Stimulated activated CD4-positive, alpha-beta T cell treated with anti-CD3 and anti-CD28 coated beads, Interleukin-4, amount 100 ng/mL, for 1 hour (primary cell): ENCODE results near the gene LIN28B.
"Not testable (repeated sequence)": the region's sequence is repeated elsewhere in the genome, so short reads cannot be mapped to it uniquely, and the experiment has no call there.

Source experiments
- DNase-seq: peaks from one replicate; pipeline ENCODE4 v3.0.0-alpha.2; 2020

LIN28B gene

GRCh38 chr6:104956731-104957294 lies at the start of gene LIN28B:
LIN28B (plus strand) TSS chr6:104957107; CDS start chr6:104957251, 144 bp downstream.
- DNase-seq: no peak

GRCh38 chr6:104908031-104908887 lies 48.6 kb upstream of the LIN28B start:
- DNase-seq: no peak

GRCh38 chr6:104908888-104909525 lies 47.9 kb upstream of the LIN28B start:
- DNase-seq: no peak

- DNase-seq: no peak
Measured at GRCh38 chr6:104921896-104922295, 35.0 kb upstream of the LIN28B start.

GRCh38 chr6:104928141-104928540 lies 28.8 kb upstream of the LIN28B start:
- DNase-seq: no peak

GRCh38 chr6:104929353-104929752 lies 27.6 kb upstream of the LIN28B start:
- DNase-seq: no peak

- DNase-seq: no peak
Measured at GRCh38 chr6:104930939-104931338, 26.0 kb upstream of the LIN28B start.

GRCh38 chr6:104936766-104937535 lies 20.0 kb upstream of the LIN28B start:
- DNase-seq: no peak

- DNase-seq: no peak
Measured at GRCh38 chr6:104940238-104940892, 16.5 kb upstream of the LIN28B start.

GRCh38 chr6:104940893-104941728 lies 15.8 kb upstream of the LIN28B start:
- peak; percentile 43 for DNase-seq

GRCh38 chr6:104941729-104942091 lies 15.2 kb upstream of the LIN28B start:
- no peak for DNase-seq

- no peak for DNase-seq
Measured at GRCh38 chr6:104943781-104944180, 13.1 kb upstream of the LIN28B start.

- no peak for DNase-seq
Measured at GRCh38 chr6:104949206-104949605, 7.7 kb upstream of the LIN28B start.

GRCh38 chr6:104951677-104952076 lies 5.2 kb upstream of the LIN28B start:
- no peak for DNase-seq

- DNase-seq: no peak
Measured at GRCh38 chr6:104952911-104953399, 4.0 kb upstream of the LIN28B start.

GRCh38 chr6:104953400-104954189 lies 3.3 kb upstream of the LIN28B start:
- DNase-seq: not testable (repeated sequence)

GRCh38 chr6:104954190-104954797 lies 2.6 kb upstream of the LIN28B start:
- no peak for DNase-seq

GRCh38 chr6:104955491-104955890 lies 1.4 kb upstream of the LIN28B start:
- no peak for DNase-seq

- DNase-seq: no peak
Measured at GRCh38 chr6:104955927-104956730, 778 bp upstream of the LIN28B start.
